Duodenal mucosa (tissue), 2 donors: ENCODE results near the gene ANKS6.
A peak's percentile ranks its signal among the peaks of the same experiment; 100 is the strongest.

Experiments used
- H3K27ac ChIP-seq: one replicate; pipeline ENCODE4 v1.7.0; 2013; ENCODE audit warnings: low read depth, low read length
- H3K27me3 ChIP-seq, 2 donors: one replicate each; pipeline ENCODE4 v1.7.0; 2013; ENCODE audit warnings: low read length in 2 of 2, control low read depth in 1 of 2; ENCODE audit not compliant: insufficient read depth in 2 of 2, control insufficient read depth in 1 of 2
- H3K36me3 ChIP-seq, 2 donors: one replicate each; pipeline ENCODE4 v1.7.0; 2013; ENCODE audit warnings: low read length in 2 of 2, control low read depth in 1 of 2; ENCODE audit not compliant: insufficient read depth in 2 of 2, control insufficient read depth in 1 of 2
- H3K4me1 ChIP-seq, 2 donors: one replicate each; pipeline ENCODE4 v1.7.0; 2013; ENCODE audit warnings: low read length in 2 of 2, control low read depth in 1 of 2; ENCODE audit not compliant: insufficient read depth in 2 of 2, control insufficient read depth in 1 of 2
- H3K4me3 ChIP-seq, 2 donors: one replicate each; pipeline ENCODE4 v1.7.0; 2013; ENCODE audit warnings: low read length in 2 of 2, low read depth in 1 of 2
- H3K9ac ChIP-seq, 2 donors: one replicate each; pipeline ENCODE4 v1.7.0; 2013; ENCODE audit warnings: low read length in 2 of 2, low read depth in 1 of 2
- H3K9me3 ChIP-seq, 2 donors: one replicate each; pipeline ENCODE4 v1.7.0; 2013; ENCODE audit warnings: low read length in 2 of 2, control low read depth in 1 of 2; ENCODE audit not compliant: control insufficient read depth in 1 of 2

Gene ANKS6

DNA sequence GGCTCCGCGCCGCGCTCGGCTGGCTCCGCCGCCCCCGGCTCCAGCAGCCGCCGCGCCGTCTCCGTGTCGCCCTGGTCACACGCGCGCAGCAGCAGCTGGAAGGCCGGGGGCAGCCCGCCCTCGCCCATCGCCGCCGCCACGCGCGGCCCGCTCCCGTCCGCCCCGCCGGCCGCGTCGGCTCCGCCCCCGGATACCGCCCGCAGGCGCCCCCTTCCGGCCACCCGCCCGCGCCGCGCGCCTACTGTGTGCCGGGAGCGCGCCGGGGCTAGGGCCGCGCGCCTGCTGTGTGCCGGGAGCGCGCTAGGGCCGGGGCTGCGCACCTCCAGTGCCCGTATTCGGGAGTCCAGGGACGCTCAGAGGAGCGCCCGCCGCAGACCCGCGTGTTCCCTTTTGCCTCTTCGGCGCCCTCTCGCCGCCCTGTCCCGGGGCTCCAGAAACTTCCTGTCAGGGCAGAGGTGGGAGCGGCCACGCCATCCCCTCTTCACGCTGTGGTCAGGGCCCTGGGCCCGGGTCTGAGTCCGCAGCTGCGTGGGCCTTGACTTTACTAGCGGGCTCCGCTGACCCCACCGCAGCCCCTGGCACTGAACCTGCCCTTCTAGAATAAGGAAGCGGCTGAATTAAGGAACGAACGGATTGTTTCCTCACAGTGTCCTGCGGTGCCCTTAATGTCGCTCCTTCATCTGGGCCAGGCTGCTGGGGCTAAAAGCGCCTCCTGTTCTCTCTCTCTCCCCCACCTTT, at the start of gene ANKS6:
Gene ANKS6 (minus strand): TSS at position 192 of the 738 bp plus-strand sequence. CDS start 64 bp downstream, at position 128.
- Histone ChIP-seq H3K4me3 (peak within 1 kb of the TSS; percentile 75 to 77), H3K9ac (peak within 1 kb of the TSS; percentile 57 to 88), H3K27ac (no peak within 1 kb of the TSS), H3K4me1 (peaks cover 14 to 19% of the 10 kb centered on the region in 2 donors), H3K36me3 (no peaks in the 10 kb centered on the region), H3K9me3 (no peaks in the 10 kb centered on the region), H3K27me3 (no peaks in the 10 kb centered on the region)

DNA sequence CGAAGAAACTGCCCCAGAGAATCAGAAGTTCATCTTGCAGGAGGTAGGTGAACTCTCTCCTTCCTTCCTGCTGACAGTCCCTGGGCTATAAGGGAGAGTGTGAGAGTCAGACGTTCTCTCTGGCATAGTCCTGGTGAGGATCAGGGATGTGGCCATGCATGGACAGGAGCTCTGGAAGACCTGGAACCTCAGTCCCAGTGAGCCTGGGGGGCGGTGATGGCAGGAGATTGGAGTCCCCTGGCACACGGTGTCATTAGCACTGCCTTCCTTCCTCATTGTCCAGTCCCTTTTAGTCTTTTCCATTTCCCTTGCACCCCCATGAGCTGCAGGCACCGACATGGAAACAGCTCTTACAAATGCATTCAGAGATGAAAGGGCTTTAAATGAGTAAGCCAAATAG, 49.7 kb upstream of the ANKS6 start:
- H3K27me3 ChIP-seq: no peaks in the 10 kb centered on the region
- no peak overlapping the region for H3K4me3 ChIP-seq
- no peaks in the 10 kb centered on the region for H3K9me3 ChIP-seq
- H3K9ac ChIP-seq: no peak overlapping the region
- peaks cover 4 to 22% of the 10 kb centered on the region in 2 donors for H3K36me3 ChIP-seq
- peaks cover 8 to 11% of the 10 kb centered on the region in 2 donors for H3K4me1 ChIP-seq
- no peak overlapping the region for H3K27ac ChIP-seq

DNA sequence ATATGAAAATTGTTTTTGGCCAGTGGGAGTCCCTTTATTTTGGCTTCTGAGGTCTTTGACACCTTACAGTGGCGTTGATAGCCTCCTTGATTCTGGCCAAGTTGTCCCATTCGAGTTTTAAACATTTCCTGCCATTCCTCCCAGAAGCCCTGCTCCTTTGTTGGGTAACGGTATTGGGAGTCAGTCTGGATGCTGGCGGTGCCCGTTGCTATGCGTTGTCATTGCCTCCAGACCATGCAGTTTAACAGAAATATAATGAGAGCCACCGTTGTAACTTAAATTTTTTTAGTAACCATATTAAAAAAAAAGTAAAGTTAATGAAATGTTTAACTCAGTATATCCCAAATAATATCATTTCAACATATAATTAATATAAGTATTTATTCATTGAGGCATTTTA, 46.2 kb upstream of the ANKS6 start:
- H3K9ac ChIP-seq: no peak overlapping the region
- no peak overlapping the region for H3K27ac ChIP-seq

DNA sequence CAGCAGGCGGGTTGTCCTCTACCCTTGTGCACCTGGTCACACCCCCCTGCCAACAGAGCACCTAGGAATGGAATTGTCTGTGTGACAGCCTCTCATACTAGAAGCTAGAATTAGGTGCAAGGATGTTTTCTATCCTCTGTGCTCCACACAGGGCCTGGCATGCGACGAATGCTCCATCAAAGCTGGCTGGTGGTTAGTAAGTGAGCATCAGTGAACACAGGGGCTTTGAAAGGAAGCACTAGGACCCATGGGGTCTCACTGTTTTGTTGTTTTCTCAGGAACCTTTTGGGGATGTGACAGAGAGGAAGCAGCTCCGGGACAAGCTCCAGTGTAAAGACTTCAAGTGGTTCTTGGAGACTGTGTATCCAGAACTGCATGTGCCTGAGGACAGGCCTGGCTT, 43.4 kb upstream of the ANKS6 start:
- Histone ChIP-seq H3K9me3 (no peaks in the 10 kb centered on the region), H3K27me3 (no peaks in the 10 kb centered on the region), H3K36me3 (peaks cover 16 to 57% of the 10 kb centered on the region in 2 donors), H3K27ac (no peak overlapping the region), H3K4me1 (no peaks in the 10 kb centered on the region), H3K4me3 (no peak overlapping the region), H3K9ac (no peak overlapping the region)

More for the DNA sequence above, 46.2 kb upstream of the ANKS6 start:
- Histone ChIP-seq H3K27me3 (no peaks in the 10 kb centered on the region), H3K4me3 (no peak overlapping the region), H3K36me3 (peaks cover 15 to 49% of the 10 kb centered on the region in 2 donors), H3K9me3 (no peaks in the 10 kb centered on the region), H3K4me1 (no peaks in the 10 kb centered on the region)

DNA sequence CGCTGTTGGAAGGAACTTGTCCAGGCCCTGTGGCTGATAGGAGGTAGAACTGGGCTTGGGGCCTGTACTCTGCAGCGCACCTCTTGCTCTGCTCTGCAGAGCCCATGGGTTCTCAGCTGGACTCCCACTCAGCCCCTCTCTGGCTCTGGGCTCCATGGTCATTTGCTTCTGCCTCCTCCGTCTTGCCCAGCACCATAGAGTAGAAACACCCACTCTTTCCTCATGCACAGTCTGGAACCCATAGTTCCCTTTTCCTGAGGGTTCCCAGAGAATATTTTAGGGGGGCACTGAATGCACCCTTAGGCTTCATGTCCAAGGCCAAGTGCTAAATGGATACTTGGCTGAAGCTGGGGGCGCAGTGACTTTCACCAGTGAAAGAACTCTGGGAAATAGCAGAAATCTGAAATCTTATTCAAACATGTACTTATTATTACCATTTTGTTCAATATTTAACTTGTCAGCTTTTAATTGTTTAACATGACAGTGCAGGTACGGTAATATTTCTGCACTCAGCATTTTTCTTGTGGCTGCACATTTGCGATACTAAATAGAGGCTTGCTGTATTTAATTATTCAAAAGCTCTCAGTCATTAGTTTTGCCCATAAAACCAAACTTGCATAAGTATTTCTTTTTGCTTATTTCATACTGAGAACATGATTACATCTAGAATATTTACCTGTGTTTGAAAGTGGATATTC, 42.7 kb upstream of the ANKS6 start:
- Histone ChIP-seq H3K4me3 (no peak overlapping the region), H3K36me3 (peaks cover 16 to 53% of the 10 kb centered on the region in 2 donors), H3K27ac (no peak overlapping the region), H3K4me1 (no peaks in the 10 kb centered on the region), H3K9me3 (no peaks in the 10 kb centered on the region), H3K27me3 (no peaks in the 10 kb centered on the region), H3K9ac (no peak overlapping the region)

DNA sequence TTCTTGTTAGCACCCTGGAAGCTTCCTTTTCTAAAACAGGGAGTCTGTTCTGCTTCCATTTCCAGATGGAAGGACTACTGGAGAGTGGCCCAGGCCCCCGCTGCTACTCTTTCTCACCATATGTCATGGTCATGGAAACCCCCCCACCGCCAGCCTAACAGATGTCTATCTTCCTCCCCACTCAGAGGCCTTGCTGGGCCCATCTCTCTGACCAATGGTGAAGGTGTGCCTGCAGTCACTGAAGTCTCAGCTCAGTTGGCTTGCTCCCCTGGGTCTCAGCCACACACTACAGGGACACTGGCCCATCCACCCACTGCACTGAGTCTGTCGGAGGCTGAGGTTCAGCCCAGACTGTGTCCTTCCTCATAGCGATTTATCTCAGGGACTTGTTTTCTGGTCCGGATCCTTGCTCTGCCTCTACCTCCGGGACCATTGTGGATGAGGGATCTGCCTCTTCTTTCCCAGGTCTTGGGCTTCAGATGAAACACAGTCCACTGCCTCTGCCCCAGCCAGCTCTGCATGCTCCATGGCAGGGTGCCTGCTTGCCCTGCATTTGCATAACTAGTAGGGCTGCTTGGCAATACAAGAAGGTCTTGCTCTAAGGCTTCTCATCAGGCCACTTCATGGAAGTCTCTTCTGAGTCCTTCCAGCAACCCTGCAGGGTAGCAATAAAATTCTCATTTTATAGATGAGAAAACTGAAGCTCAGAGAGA, 42.0 kb upstream of the ANKS6 start:
- Histone ChIP-seq H3K4me3 (no peak overlapping the region), H3K27me3 (no peaks in the 10 kb centered on the region), H3K9me3 (no peaks in the 10 kb centered on the region), H3K9ac (no peak overlapping the region), H3K4me1 (no peaks in the 10 kb centered on the region), H3K27ac (no peak overlapping the region), H3K36me3 (peaks cover 16 to 55% of the 10 kb centered on the region in 2 donors)

DNA sequence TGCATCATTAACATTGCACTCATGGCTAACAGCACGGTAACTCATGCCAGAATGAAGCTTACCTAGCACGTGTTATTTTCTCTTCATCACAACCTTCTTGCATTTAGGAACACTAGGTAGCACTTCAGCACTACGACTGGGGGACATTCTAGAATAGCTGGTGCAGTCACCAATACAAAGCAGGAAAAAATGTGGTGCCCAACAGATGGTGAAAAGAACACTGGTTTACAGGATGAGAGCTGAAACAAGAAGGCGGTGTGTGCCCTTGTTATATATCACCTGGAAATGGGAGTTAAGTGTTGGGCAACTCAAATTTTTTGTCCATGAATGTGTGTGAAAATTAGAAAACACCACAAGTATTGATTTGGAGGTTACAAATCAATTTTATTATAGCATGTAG, 41.2 kb upstream of the ANKS6 start:
- Histone ChIP-seq H3K4me3 (no peak overlapping the region), H3K27ac (no peak overlapping the region), H3K9me3 (no peaks in the 10 kb centered on the region), H3K4me1 (no peaks in the 10 kb centered on the region), H3K9ac (no peak overlapping the region), H3K36me3 (peaks cover 16 to 55% of the 10 kb centered on the region in 2 donors), H3K27me3 (no peaks in the 10 kb centered on the region)

DNA sequence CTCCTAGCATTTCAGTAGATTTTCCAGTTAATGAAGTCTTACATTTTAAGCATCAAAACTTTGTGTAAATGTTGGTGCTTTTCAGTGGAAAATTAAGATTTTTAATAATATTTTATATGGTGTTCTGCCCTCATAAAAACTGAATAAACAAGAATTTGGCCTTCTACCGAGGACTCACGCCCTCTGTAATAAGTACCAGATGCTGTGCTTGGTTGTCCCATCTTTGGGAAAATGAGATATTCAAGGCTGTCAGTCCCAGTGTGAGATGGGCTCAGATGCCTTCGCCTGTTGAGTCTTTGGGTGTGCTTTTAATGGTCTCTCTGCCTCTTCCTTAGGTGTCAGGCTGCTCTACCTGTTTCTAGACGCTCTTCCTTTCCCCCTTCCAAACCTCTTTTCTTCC, 39.9 kb upstream of the ANKS6 start:
- Histone ChIP-seq H3K36me3 (peaks cover 21 to 59% of the 10 kb centered on the region in 2 donors), H3K27ac (no peak overlapping the region), H3K9ac (no peak overlapping the region), H3K9me3 (no peaks in the 10 kb centered on the region), H3K4me1 (no peaks in the 10 kb centered on the region), H3K27me3 (no peaks in the 10 kb centered on the region), H3K4me3 (no peak overlapping the region)

DNA sequence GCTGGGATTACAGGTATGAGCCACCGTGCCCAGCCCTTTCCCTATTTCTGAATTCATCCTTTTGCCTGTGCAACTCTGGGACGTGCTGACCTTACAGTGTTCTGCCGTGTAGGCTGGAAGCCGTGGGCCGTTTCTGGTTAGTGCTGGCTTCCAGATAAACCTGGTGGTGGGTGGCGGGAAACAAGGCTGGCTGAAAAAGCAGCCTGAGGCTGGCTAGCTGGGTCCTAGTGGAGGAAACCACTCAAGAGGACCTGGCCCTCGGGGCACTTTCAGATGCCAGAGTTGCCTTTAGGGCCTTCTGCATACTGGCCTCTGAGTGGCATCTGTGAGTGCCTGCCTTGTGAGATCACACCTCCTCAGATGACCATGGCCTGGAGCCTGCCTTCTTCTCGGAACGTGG, 38.0 kb upstream of the ANKS6 start:
- Histone ChIP-seq H3K36me3 (peaks cover 13 to 56% of the 10 kb centered on the region in 2 donors), H3K4me3 (no peak overlapping the region), H3K27ac (no peak overlapping the region), H3K9me3 (no peaks in the 10 kb centered on the region), H3K27me3 (no peaks in the 10 kb centered on the region), H3K4me1 (no peaks in the 10 kb centered on the region), H3K9ac (no peak overlapping the region)
